HG03457 (cell line): ENCODE measurements around the gene TOM1.

ENCODE experiments used
- ATAC-seq: cut with Tn5 transposase; IDR thresholded peaks from one replicate; pipeline ENCODE4 v1.9.1; 2021; ENCODE audit warnings: moderate number of reproducible peaks; ENCODE audit not compliant: unreplicated experiment

The TOM1 gene

GRCh38 chr22:35299673-35300499, at the start of gene TOM1:
Gene TOM1 (plus strand): TSS chr22:35299894. CDS start chr22:35299929, 35 bp downstream.
- peak; percentile 89 for ATAC-seq

- ATAC-seq: no peak
Observed at GRCh38 chr22:35250156-35250555, 49.5 kb upstream of the TOM1 start.

DNA sequence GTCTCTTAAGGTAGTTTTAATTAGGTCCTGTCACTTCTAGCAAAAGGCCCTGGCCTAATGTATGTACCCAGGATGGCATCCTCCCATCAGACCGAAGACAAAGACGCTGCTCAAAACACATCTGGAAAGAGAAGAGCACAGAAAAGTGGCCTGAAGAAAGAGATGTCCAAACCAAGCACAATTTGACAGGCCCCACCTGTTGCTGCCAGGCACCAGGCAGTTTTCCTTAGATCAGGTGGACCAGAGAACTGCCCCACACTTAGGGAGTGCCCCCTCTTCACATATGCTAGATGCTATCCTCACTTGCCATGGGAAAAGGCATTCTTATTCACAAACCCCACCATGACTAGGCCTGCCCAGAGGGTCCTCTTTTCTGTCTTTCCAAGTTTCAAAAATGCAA, 45.7 kb upstream of the TOM1 start:
- no peak for ATAC-seq

DNA sequence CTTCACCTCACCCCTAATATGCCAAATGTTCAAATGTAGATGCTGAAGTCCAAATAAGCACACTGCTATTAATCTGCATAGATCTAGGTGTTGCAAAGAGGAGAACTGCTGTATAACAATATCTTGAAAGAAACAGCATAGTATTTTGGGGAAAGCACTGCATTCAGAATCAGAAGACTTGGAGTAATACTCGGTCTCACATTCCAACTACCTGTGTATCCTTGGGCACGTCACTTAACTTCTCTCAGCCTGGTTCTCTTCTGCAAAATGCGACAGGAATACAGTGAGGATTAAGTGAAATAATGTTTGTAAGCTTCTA, 42.7 kb upstream of the TOM1 start:
- ATAC-seq: peak; percentile 21

DNA sequence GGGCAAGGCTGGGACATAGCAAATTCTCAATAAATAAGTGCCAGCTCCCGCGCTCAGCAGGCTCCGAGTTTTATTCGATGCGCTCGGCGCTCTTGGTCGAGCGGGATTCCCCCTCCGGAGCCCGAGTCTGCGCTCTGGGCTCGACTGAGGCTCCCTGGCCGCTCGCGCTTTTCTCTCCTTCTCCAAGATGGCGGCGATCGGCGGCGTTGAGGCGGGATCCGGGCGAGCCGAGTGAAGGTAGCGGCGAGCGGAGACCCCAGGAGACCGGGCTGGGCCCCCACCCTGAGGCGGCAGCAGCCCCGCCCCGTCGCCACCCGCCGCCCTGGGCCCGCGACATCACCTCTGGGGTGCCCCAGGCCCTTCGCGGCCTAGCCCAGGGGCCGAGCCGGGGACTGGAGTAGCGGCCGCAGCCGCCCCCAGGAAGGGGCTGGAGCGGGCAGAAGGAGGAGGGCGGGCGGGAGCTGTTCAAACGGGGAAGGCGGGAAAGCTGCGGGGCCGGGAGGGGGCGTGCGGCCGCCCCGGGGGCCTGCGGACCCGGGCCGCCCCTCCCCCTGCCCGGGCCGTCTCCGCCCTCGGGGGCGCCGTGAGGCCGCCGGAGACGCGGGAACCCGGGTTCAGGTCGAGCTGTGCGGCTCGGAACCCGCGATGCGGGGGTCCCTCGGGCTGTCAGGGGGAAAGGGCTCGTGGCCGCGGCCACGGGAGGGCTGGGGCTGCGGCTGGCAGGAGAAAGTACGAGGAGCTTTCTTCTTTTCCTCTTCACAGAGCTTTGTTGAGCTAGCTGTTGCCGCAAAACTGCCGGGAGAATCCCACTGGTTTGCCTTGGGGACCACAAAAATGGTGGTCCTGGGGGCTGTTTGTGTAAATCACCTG, 42.1 kb upstream of the TOM1 start, which contains the start of gene HMGXB4:
HMGXB4 (plus strand) TSS at position 173 of the 870 bp plus-strand sequence. CDS start 4,898 bp downstream, outside the sequence.
- peak; percentile 83 for ATAC-seq

DNA sequence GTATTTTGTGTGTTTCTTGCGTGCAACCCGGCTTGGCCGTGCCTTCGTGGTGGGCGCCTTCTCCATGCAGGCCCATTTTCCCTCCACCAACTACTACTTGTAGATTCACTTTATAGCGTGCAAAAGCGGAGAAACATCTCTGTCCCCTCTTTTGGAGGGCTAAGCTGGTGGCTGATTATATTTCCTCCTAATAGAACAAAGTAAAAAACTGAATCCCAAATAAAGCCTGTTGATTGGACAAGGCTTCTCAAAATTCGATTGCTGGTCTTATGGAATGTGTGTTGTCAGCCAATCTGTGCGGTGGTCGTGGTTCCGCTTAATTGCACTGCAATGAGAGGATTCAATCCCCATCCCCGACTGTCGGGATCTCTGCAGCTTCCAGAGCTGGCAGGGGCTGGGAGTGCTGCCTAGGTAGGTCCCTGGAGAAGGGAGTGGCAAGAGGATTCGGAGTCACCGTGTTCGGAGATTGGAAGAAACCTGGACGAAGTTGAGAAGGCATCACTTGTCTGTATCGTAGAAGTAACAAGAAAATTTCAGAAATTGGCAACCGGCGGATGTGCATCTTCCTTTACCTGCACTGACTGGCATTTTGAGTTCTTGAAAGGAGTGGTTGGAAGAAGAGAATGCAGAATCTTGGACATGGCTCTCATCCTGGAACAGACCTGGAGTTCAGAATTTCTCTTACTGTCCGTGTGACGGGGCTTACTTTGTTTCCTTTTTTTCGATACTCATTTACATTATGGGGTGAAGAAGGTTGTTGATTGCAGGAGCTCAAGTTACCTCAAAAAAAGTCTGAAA, 41.3 kb upstream of the TOM1 start:
- ATAC-seq: no peak

GRCh38 chr22:35264986-35265385, 34.7 kb upstream of the TOM1 start:
- no peak for ATAC-seq

DNA sequence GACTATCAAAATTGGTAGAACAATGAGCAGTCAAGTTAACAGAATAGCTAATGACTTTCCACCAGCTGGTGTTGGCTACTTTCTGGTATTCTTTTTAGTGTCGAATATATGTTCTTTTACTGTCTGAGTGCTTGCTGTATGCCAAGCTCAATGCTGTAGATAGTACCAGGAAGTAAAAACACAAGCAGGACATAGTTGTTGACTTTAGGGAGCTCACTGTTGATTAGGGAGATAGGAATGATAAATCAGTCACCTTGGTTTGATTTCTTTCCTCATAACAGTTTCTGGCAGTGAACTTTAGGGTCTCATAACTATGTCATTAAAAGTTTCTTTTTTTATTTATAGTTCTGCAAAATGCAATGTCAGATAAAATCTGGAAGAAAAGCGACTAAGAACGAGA, 33.4 kb upstream of the TOM1 start:
- ATAC-seq: no peak

DNA sequence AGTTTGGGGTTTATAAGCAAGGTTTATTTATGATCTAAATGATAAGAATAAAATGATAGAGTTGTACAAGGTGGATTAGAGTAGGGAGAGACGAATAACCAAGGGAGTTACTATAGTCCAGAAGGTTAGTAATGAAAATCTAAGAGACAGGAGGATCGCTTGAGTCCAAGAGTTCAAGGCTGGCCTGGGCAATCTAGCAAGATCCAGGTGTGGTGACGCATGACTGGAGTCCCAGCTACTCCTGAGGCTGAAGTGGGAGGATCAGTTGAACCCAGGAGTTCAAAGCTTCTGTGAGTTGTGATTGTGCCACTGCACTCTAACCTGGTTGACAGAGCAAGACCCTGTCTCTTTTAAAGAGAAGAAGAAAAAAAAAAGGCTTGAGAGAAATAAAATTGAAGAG, 30.1 kb upstream of the TOM1 start:
- no peak for ATAC-seq

DNA sequence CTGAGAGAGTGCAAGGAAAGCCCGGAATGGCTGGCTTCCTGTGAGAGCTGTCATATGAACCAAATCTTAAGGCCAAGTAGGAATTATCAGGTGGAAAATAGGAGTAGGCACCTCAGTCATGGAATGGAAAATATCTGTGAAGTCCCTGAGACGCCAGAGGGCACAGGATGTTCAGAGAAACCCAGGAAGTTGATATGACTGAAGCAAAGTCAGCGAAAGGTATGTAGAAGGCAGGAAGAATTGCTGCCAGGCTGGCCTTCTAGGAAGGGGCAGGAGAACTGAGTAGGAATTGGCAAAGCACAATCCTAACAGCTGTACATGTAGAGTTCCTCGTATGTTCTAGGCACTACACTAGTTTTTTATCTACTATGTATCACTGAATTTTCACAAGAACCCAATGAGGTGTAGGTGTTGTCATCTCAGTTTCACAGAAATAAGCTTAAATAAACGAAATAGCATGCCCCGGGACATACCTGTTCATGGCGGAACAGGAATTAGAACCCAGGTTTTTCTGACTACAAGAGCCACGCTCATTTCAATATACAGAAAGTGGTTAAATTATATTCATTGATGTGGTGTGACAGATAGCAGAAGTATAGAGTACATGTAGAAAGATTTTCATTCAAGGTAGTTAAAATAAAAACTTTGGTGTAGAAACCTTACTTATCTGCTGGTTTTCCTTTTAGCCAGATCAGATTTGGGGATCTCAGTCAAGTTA, 25.4 kb upstream of the TOM1 start:
- no peak for ATAC-seq

GRCh38 chr22:35275580-35275979, 24.1 kb upstream of the TOM1 start:
- ATAC-seq: no peak

GRCh38 chr22:35276019-35276418, 23.7 kb upstream of the TOM1 start:
- ATAC-seq: no peak

GRCh38 chr22:35288116-35288515, 11.6 kb upstream of the TOM1 start:
- no peak for ATAC-seq

DNA sequence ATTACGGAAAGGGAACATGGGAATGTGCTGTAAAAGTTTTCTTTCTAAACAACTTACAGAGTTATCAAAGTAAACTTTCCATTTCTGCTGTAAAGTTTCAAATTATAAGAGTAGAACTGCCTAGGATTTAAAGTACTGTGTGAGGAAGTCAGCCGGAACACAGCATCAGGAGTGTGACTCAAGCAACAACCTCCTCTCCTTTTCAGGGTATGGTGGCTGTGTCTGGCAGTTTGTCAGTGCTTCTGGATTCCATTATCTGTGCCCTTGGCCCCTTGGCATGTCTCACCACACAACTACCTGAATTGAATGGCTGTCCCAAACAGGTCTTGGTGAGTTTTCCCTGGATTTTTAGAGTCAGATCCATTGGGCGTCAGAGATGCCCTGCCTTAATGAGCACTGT, 6.9 kb upstream of the TOM1 start:
- ATAC-seq: no peak

DNA sequence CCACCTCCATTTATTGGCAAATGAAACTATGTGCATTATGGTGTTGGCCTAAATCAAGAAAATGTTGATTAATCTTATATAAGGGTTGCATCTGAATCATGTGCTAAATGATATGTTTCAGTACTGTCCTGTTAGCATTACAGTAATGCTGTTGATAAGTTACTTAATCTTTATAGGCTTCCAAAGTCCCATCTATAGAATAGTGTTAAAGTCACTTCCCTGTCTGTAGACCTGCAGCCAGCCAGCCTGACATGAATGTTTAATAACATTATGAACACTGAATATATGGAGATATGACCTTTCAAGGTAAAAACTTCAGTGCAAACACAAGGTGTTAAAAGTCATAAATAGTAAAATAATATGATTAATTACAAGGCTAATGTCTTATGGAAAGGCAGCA, 3.6 kb upstream of the TOM1 start:
- no peak for ATAC-seq

GRCh38 chr22:35299217-35299672, 449 bp upstream of the TOM1 start:
- no peak for ATAC-seq

GRCh38 chr22:35301372-35301874, 1.7 kb downstream of the TOM1 start:
- ATAC-seq: no peak

GRCh38 chr22:35303029-35303624, 3.4 kb downstream of the TOM1 start:
- no peak for ATAC-seq

GRCh38 chr22:35305525-35306070, 5.9 kb downstream of the TOM1 start:
- no peak for ATAC-seq
